ENCODE results near the gene AXIN2.

- TF ChIP-seq CTCF (tag by site-specific recombination; IDR thresholded peaks at IDR 0.05) (no peak), ZNF114 (tag by site-specific recombination; IDR thresholded peaks at IDR 0.05) (no peak), ZBTB10 (tag by site-specific recombination; IDR thresholded peaks at IDR 0.05) (no peak), ZNF37A (tag by site-specific recombination; IDR thresholded peaks at IDR 0.05) (no peak), PRDM1 (tag by site-specific recombination; IDR thresholded peaks at IDR 0.05) (no peak), ZNF184 (tag by site-specific recombination; IDR thresholded peaks at IDR 0.05) (no peak), ZNF449 (tag by site-specific recombination; IDR thresholded peaks at IDR 0.05) (no peak), MZF1 (tag by site-specific recombination; IDR thresholded peaks at IDR 0.05; ENCODE audit: borderline replicate concordance) (no peak), ZNF518A (tag by site-specific recombination; conservative IDR thresholded peaks at IDR 0.05; ENCODE audit: low read depth) (no peak), ELK4 (IDR thresholded peaks at IDR 0.05; ENCODE audit: borderline replicate concordance, low read depth, low read length) (no peak), ZBTB6 (tag by site-specific recombination; IDR thresholded peaks at IDR 0.05) (no peak), REST (tag by site-specific recombination; IDR thresholded peaks at IDR 0.05) (no peak), KLF10 (tag by site-specific recombination; IDR thresholded peaks at IDR 0.05) (no peak)
Measured at GRCh38 chr17:65515959-65516948, 45.2 kb downstream of the AXIN2 start.
